ENCODE measurements around the gene SLC24A4. TPM values are rescaled to one million over a fixed set of nuclear protein-coding genes. Genes with fewer than 3 reads are reported as not detected.
A peak's percentile ranks its signal among the peaks of the same experiment; 100 is the strongest.

The SLC24A4 gene
- total and polyA plus RNA-seq, 2 experiments from 2014 or later, result 0.46 to 0.50 TPM

DNA sequence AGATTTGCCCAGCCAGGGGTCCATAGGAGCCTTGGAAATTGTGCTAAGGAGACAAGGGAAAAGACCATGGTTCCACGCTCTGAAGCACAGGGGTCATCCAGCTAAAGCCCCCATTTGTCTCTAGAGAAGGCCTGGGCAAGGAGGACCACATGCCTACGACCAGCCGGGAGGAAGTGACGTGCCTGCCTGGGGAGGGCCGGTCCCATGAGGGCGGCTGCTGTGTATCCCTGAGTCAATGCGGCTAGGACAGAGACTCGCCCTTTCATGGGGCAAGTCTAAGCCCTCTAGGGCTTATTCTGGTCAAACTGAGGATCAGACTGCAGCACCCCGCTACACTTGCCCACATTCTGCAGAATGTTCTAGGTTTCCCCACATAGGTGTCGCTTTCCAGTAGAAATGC, 170.1 kb downstream of the SLC24A4 start:
- H3K9me2 ChIP-seq (replicated peaks; ENCODE audit: insufficient read depth), result no peaks in the 10 kb centered on the region
- H3K9me3 ChIP-seq (ENCODE audit: low read depth), result no peaks in the 10 kb centered on the region
- no peak for DNase-seq (ENCODE audit: low spot score)
- TF ChIP-seq EZH2 (IDR thresholded peaks at IDR 0.05; ENCODE audit: borderline replicate concordance) (no peak), EZH2phosphoT487 (IDR thresholded peaks at IDR 0.05; ENCODE audit: low read depth, severe bottlenecking, unreplicated experiment) (no peak), CTCF (IDR thresholded peaks at IDR 0.05; ENCODE audit: poor library complexity) (no peak)
- H2AFZ ChIP-seq, result no peak overlapping the region
- no peak overlapping the region for H3K4me2 ChIP-seq
- no peak overlapping the region for H3K27ac ChIP-seq
- no peak overlapping the region for H3K4me3 ChIP-seq
- no peaks in the 10 kb centered on the region for H3K4me1 ChIP-seq (ENCODE audit: insufficient read depth)
- 95% methylated on average over 10 of the region's 10 CpGs for WGBS (ENCODE audit: low lambda C conversion rate, missing lambda C conversion rate)
- H3K36me3 ChIP-seq (replicated peaks; ENCODE audit: insufficient read depth, low read depth), result no peaks in the 10 kb centered on the region
- no peaks in the 10 kb centered on the region for H3K27me3 ChIP-seq
- no peaks in the 10 kb centered on the region for H4K20me1 ChIP-seq (ENCODE audit: insufficient read depth, poor library complexity, severe bottlenecking)
- H3K79me2 ChIP-seq, result no peaks in the 10 kb centered on the region

DNA sequence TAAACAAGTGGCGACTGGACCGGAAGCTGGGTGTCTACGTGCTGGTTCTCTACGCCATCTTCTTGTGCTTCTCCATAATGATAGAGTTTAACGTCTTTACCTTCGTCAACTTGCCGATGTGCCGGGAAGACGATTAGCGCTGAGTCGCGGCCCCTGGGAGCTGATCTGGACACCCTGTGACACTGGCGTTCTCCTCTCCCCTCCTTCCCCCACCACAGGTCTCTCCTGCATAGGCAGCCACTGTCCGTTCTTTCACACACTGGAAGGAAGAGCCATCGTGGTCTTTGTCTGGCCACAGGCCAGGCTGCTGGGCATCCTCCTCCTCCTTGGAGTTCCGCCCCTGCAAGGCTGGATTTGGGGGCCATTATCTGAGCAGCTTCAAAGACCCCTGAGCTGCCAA, 170.5 kb downstream of the SLC24A4 start:
- Histone ChIP-seq H3K4me3 (no peak overlapping the region), H3K79me2 (no peaks in the 10 kb centered on the region), H3K9me3 (ENCODE audit: low read depth) (no peaks in the 10 kb centered on the region), H3K36me3 (replicated peaks; ENCODE audit: insufficient read depth, low read depth) (no peaks in the 10 kb centered on the region), H3K27ac (no peak overlapping the region), H2AFZ (no peak overlapping the region), H4K20me1 (ENCODE audit: insufficient read depth, poor library complexity, severe bottlenecking) (no peaks in the 10 kb centered on the region), H3K4me1 (ENCODE audit: insufficient read depth) (no peaks in the 10 kb centered on the region), H3K4me2 (no peak overlapping the region), H3K27me3 (no peaks in the 10 kb centered on the region), H3K9me2 (replicated peaks; ENCODE audit: insufficient read depth) (no peaks in the 10 kb centered on the region)
- DNase-seq (ENCODE audit: low spot score), result no peak
- 91% methylated on average over 16 of the region's 16 CpGs for WGBS (ENCODE audit: low lambda C conversion rate, missing lambda C conversion rate)
- TF ChIP-seq EZH2phosphoT487 (IDR thresholded peaks at IDR 0.05; ENCODE audit: low read depth, severe bottlenecking, unreplicated experiment) (no peak), EZH2 (IDR thresholded peaks at IDR 0.05; ENCODE audit: borderline replicate concordance) (no peak), CTCF (IDR thresholded peaks at IDR 0.05; ENCODE audit: poor library complexity) (no peak)

DNA sequence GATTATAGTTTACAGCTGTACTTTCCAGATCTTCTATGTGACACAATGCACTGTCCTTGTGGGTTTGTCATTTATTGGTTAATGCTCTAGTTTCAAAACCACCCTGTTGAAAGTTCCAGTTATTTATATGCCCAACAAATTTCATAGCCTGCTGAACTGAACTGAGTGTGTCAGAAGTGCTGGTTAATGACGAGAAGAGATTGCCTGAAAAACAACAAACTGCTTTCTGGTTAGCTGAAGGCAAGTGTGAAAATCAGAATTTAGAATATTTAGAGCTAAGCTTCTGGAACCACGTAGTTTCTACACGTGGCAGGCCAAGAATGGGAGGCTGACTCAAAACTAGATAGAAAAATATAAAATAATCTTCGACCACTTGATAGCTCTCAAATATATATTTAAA, 171.5 kb downstream of the SLC24A4 start:
- Histone ChIP-seq H3K4me2 (no peak overlapping the region), H3K27me3 (no peaks in the 10 kb centered on the region), H3K4me1 (ENCODE audit: insufficient read depth) (no peaks in the 10 kb centered on the region), H3K27ac (no peak overlapping the region), H3K36me3 (replicated peaks; ENCODE audit: insufficient read depth, low read depth) (no peaks in the 10 kb centered on the region), H3K79me2 (no peaks in the 10 kb centered on the region), H3K9me3 (ENCODE audit: low read depth) (no peaks in the 10 kb centered on the region), H4K20me1 (ENCODE audit: insufficient read depth, poor library complexity, severe bottlenecking) (no peaks in the 10 kb centered on the region), H3K9me2 (replicated peaks; ENCODE audit: insufficient read depth) (no peaks in the 10 kb centered on the region), H3K4me3 (no peak overlapping the region), H2AFZ (no peak overlapping the region)
- no peak for TF ChIP-seq CTCF (IDR thresholded peaks at IDR 0.05; ENCODE audit: poor library complexity)
- no peak for TF ChIP-seq EZH2phosphoT487 (IDR thresholded peaks at IDR 0.05; ENCODE audit: low read depth, severe bottlenecking, unreplicated experiment)
- TF ChIP-seq EZH2 (IDR thresholded peaks at IDR 0.05; ENCODE audit: borderline replicate concordance), result no peak
- DNase-seq (ENCODE audit: low spot score), result no peak
- 87% methylated on average over 4 of the region's 4 CpGs for WGBS (ENCODE audit: low lambda C conversion rate, missing lambda C conversion rate)

DNA sequence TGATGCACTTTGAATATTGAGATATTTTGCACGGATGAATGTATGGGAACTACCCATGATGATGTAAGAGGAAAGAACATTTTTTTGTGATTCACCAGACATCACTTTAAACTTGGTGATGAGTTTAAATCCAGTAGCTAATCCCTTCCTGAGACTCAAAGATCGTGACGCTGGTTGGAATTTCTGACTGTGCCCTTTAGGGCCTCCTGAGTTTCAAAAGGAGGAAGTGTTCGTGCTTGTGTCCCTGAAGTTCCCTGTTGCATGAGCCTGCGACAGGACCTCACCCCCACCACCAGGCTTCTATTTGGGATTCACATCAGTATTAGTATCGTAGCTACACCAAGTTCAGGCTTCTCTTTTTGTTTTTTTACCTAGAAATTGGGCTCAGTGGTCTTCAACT, 172.1 kb downstream of the SLC24A4 start:
- no peaks in the 10 kb centered on the region for H3K79me2 ChIP-seq
- no peaks in the 10 kb centered on the region for H3K9me2 ChIP-seq (replicated peaks; ENCODE audit: insufficient read depth)
- no peaks in the 10 kb centered on the region for H3K27me3 ChIP-seq
- 62% methylated on average over 6 of the region's 6 CpGs for WGBS (ENCODE audit: low lambda C conversion rate, missing lambda C conversion rate)
- no peak overlapping the region for H3K4me2 ChIP-seq
- no peaks in the 10 kb centered on the region for H3K9me3 ChIP-seq (ENCODE audit: low read depth)
- no peaks in the 10 kb centered on the region for H4K20me1 ChIP-seq (ENCODE audit: insufficient read depth, poor library complexity, severe bottlenecking)
- DNase-seq (ENCODE audit: low spot score), result peak; percentile 54
- no peaks in the 10 kb centered on the region for H3K4me1 ChIP-seq (ENCODE audit: insufficient read depth)
- H3K36me3 ChIP-seq (replicated peaks; ENCODE audit: insufficient read depth, low read depth), result no peaks in the 10 kb centered on the region
- H3K4me3 ChIP-seq, result no peak overlapping the region
- H2AFZ ChIP-seq, result no peak overlapping the region
- TF ChIP-seq EZH2 (IDR thresholded peaks at IDR 0.05; ENCODE audit: borderline replicate concordance) (no peak), EZH2phosphoT487 (IDR thresholded peaks at IDR 0.05; ENCODE audit: low read depth, severe bottlenecking, unreplicated experiment) (no peak), CTCF (IDR thresholded peaks at IDR 0.05; ENCODE audit: poor library complexity) (no peak)
- no peak overlapping the region for H3K27ac ChIP-seq

All from hepatocyte (in vitro differentiated cells).